Measurements from ENCODE around the gene TRIM65. TPM values are rescaled to one million over a fixed set of nuclear protein-coding genes. Genes with fewer than 3 reads are reported as not detected.

Gene TRIM65
- total RNA-seq, 1 experiment from 2014 or later: 21.1 TPM

- Histone ChIP-seq H3K9me3 (ENCODE audit: insufficient read depth, low read depth) (no peaks in the 10 kb centered on the region), H3K27me3 (ENCODE audit: insufficient read depth, low read depth) (no peaks in the 10 kb centered on the region), H3K4me2 (no peak overlapping the region), H3K36me3 (ENCODE audit: low read depth) (peaks cover 14% of the 10 kb centered on the region; the same call in 1 of the 2 replicates), H3K79me2 (ENCODE audit: low read depth) (peaks cover 40% of the 10 kb centered on the region), H2AFZ (no peak overlapping the region), H3F3A (ENCODE audit: insufficient read depth, low read depth) (peaks cover 21% of the 10 kb centered on the region; the same call in 1 of the 2 replicates), H3K9me2 (ENCODE audit: insufficient read depth) (no peaks in the 10 kb centered on the region), H3K27ac (no peak overlapping the region), H4K20me1 (ENCODE audit: insufficient read depth) (no peaks in the 10 kb centered on the region), H3K4me3 (no peak overlapping the region), H3K4me1 (replicated peaks; ENCODE audit: insufficient read depth) (peaks cover 14% of the 10 kb centered on the region)
- TSS peak; percentile 3 for BruUV-seq (replicated peaks)
- DNase-seq: no peak
- TF ChIP-seq CTCF (conservative IDR thresholded peaks at IDR 0.05) (no peak), EZH2 (IDR thresholded peaks at IDR 0.05; ENCODE audit: low read depth) (no peak)
- ChIA-PET POLR2A (ENCODE audit: unreplicated experiment) (no interaction called here), CTCF (no interaction called here)
- intact Hi-C loops (cut with micrococcal nuclease; ENCODE audit: unreplicated experiment): no loop called here
These were observed 2.0 kb upstream of the TRIM65 start for GRCh38 chr17:75898791-75899190.

DNA sequence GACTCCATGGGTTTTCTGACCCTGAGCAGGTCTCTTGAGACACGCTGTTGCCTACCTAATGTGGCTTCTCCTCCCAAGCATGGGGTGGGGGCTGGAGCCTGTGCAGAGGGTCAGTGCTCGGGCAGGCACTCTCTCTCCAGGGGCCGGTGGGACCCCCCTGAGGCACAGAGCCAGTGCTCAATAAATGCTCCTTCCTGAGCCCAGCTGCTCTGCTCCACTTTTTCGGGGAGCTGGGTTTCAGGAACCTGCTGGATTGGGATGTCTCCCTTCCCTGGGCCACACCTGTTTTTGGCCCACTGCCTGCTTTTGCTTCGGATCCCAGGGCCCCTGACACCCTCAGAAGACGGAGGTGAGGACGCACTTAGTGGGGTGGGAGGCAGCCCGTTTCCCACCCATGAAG lies 1.3 kb upstream of the TRIM65 start:
- H3K27me3 ChIP-seq (ENCODE audit: insufficient read depth, low read depth): no peaks in the 10 kb centered on the region
- no peaks in the 10 kb centered on the region for H3K9me2 ChIP-seq (ENCODE audit: insufficient read depth)
- H3K4me2 ChIP-seq: no peak overlapping the region
- H3K4me1 ChIP-seq (replicated peaks; ENCODE audit: insufficient read depth): peaks cover 7% of the 10 kb centered on the region
- ChIA-PET CTCF (no interaction called here), POLR2A (ENCODE audit: unreplicated experiment) (no interaction called here)
- BruUV-seq (replicated peaks): no TSS peak
- peaks cover 18% of the 10 kb centered on the region; the same call in 1 of the 2 replicates for H3F3A ChIP-seq (ENCODE audit: insufficient read depth, low read depth)
- intact Hi-C loops (cut with micrococcal nuclease; ENCODE audit: unreplicated experiment): no loop called here
- no peak for TF ChIP-seq EZH2 (IDR thresholded peaks at IDR 0.05; ENCODE audit: low read depth)
- no peak for TF ChIP-seq CTCF (conservative IDR thresholded peaks at IDR 0.05)
- no peak overlapping the region for H3K4me3 ChIP-seq
- H3K36me3 ChIP-seq (ENCODE audit: low read depth): peaks cover 14% of the 10 kb centered on the region; the same call in 1 of the 2 replicates
- DNase-seq: no peak
- H3K79me2 ChIP-seq (ENCODE audit: low read depth): peaks cover 33% of the 10 kb centered on the region
- H4K20me1 ChIP-seq (ENCODE audit: insufficient read depth): no peaks in the 10 kb centered on the region
- no peak overlapping the region for H2AFZ ChIP-seq
- H3K9me3 ChIP-seq (ENCODE audit: insufficient read depth, low read depth): no peaks in the 10 kb centered on the region
- no peak overlapping the region for H3K27ac ChIP-seq

- Histone ChIP-seq H3K4me2 (peak overlapping the region; percentile 83), H2AFZ (no peak overlapping the region), H3K27me3 (ENCODE audit: insufficient read depth, low read depth) (no peaks in the 10 kb centered on the region), H3K9me3 (ENCODE audit: insufficient read depth, low read depth) (no peaks in the 10 kb centered on the region), H4K20me1 (ENCODE audit: insufficient read depth) (no peaks in the 10 kb centered on the region), H3K4me3 (peak overlapping the region; percentile 77; the same call in 1 of the 2 replicates), H3K4me1 (replicated peaks; ENCODE audit: insufficient read depth) (0 out of 2 replicates have a peak, but pooled peaks cover 4% of the 10 kb centered on the region), H3F3A (ENCODE audit: insufficient read depth, low read depth) (peaks cover 18% of the 10 kb centered on the region; the same call in 1 of the 2 replicates), H3K36me3 (ENCODE audit: low read depth) (peaks cover 9% of the 10 kb centered on the region; the same call in 1 of the 2 replicates), H3K9me2 (ENCODE audit: insufficient read depth) (no peaks in the 10 kb centered on the region), H3K79me2 (ENCODE audit: low read depth) (peaks cover 26% of the 10 kb centered on the region), H3K27ac (no peak overlapping the region)
- TSS peak; percentile 62 for BruUV-seq (replicated peaks)
- DNase-seq: no peak
- intact Hi-C loops (cut with micrococcal nuclease; ENCODE audit: unreplicated experiment): no loop called here
- TF ChIP-seq CTCF (conservative IDR thresholded peaks at IDR 0.05) (no peak), EZH2 (IDR thresholded peaks at IDR 0.05; ENCODE audit: low read depth) (no peak)
- ChIA-PET CTCF (interaction anchor here (0.9 kb wide), 1 partner anchor 51 kb away, joined by 4 read pairs; no protein-coding TSS in a partner anchor), POLR2A (ENCODE audit: unreplicated experiment) (interaction anchor here (0.7 to 1.6 kb wide), 2 partner anchors 113 to 117 kb away, joined by 10 to 12 read pairs; no protein-coding TSS in a partner anchor)
These were observed 639 bp upstream of the TRIM65 start for GRCh38 chr17:75897160-75898019.

Data from PC-9 (cell line).